SHP77 treated with DMSO at 0.1 percent for 48 hours (cell line): ENCODE data around the gene AKNA.
"Not testable (repeated sequence)": the region's sequence is repeated elsewhere in the genome, so short reads cannot be mapped to it uniquely, and the experiment has no call there.

Experiments
- DNase-seq: peaks from one replicate; lab custom pipeline; 2025; lab: John Stamatoyannopoulos, UW

Gene AKNA

DNA sequence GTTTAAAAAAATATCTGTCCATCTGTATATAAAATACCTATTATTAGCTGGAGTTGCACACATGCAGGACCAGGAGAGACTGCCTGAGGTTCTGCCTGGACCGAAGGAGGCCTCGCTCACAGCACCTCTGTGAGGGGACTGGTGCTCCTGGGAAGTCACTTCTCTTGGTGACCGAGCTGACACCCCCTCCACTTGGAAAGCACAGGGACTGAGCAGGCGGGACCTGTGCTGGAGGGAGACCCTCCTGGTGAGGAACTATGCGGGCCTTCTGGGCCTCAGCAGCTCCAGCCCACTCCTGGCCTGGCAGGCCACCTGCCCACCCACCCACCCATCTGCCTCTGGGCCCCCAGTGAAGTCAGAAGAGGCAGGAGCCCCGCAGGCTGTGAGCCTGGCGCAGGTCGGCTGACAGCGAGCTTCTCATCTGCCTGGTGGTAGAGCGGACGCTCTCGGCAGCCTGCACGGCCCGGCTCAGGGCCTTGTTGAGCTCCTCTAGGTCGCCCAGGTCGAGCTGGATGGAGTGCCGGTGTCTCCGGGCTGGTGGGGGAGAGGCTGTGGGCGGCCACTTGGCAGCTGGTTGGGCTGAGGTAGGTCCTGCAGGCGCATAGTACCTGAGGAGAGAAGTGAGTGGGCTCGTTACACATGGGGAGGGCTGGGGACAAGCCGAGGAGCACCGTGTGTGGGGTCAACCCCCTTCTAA, 50.9 kb downstream of the AKNA start:
- no peak for DNase-seq

GRCh38 chr9:114336157-114336556, 51.6 kb downstream of the AKNA start:
- no peak for DNase-seq

DNA sequence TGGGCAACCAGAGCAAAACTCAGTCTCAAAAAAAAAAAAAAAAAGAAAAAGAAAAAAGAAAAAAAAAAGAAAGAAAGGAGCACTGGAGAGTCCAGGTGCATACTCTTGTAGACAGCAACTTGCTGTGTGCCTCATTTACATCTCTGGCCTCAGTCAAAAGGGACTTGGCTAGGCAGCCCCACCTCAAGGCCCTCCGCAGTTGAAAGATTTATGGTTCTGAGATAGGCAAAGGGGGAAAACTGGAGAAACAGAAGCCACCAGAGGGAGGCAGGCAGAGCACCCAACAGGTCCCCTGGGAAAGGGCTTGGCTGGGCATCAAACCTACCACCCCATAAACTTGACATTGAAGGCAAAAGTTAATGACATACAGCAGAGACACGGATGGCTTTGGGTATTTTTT, 52.0 kb downstream of the AKNA start:
- no peak for DNase-seq

DNA sequence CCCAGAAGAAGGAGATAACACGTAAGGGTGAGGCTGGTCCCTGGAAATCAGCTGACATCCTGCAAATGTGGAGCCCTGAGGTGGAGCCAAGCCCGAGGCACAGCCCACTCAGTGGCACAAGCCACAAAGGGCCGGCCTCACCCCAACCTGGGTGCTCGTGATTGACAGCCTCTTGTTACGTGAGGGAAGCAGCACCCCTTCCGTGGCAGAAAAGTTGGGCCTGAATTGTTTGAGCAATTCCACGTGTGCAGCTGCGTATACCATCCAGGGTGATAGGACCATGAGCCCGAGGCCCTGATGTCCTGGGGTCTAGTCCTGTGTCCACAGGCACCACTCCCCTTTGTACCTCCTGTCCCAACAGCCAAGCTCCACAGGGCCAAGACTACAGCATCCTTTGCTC, 53.3 kb downstream of the AKNA start:
- no peak for DNase-seq

DNA sequence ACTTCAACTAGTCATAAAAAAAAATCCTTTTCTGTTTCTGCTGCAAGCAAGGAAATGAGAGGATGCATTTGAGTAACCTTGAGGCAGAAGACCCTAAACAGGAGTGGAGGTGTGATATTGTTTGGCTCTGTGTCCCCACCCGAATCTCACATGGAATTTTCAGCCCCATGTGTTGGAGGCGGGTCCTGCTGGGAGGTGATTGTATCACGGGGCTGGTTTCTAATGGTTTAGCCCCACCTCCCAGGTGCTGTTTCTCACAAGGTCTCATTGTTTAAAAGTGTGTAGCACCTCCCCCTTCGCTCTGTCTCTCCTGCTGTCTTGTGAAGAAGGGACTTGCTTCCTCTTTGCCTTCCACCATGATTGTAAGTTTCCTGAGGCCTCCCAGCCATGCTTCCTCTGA, 54.1 kb downstream of the AKNA start:
- not testable (repeated sequence) for DNase-seq

DNA sequence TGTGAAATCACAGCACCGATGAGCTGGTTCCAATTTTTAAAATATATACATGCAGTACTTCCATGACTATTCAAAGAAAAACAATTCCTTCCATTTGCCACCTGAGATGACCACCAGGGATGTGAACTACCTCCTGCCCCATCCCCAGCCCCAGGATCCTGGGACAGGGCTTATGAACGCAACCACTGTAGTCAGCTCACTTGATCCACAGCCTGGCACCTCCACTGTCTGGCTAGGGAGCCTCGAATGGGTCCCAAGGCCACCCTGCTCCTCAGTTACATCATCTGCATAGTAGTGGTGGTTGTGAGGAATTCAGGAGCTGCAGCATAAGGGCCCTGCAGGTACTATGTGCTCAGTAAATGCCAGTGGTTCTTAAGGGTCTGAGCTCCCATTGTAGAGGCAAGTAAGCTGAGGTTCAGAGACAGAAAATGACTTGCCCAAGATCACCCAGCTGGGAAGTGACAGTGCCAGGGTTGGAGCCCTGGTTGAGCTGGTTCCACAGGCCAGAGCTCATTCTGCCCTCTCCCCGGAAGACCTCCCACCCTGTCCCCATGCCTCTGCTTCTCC, 55.2 kb downstream of the AKNA start:
- not testable (repeated sequence) for DNase-seq

DNA sequence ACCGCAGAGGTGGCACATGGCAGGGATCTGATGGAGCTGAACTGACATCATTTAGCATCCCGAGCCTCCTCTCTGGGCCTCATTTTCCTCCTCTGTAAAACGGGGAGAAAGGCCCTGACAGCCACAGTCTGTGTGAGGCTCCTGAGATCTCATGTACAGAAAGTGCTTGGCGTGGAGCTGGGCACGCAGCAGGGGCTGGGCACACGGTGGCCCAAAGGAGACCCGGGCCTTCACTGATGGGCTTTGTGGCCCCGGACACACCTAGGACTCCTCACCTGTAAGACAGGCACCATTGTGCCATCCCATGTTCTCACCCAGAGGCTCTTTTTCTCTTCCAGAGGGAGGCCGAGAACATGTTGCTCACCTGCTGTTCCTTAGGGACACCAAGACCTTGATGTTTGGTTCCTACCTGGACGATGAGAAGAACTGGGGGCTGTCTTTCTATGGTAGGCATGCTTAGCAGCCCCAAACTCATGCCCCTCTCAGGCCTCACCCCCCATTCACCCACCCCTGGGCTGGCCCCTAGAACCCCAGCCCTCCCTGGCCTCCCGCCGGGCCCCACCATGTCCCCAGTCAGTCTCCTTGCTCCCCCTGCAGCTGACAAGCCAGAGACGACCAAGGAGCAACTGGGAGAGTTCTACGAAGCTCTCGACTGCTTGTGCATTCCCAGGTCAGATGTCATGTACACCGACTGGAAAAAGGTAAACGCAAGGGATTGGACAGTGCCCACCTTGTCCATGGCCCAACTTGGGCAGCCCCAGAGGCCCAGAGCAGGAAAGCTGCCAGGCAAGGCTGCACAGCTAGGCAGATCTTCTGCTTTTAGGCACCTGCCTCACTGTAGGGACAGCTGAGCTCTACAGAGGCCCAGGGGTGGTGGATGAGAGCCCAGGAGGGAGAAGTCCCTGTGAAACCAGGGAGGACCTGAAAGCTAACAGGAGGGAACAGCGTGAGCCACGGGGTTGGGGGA, 56.3 kb downstream of the AKNA start:
- DNase-seq = not testable (repeated sequence)

GRCh38 chr9:114330636-114331035, 57.1 kb downstream of the AKNA start:
- DNase-seq = no peak

GRCh38 chr9:114329625-114330022, 58.2 kb downstream of the AKNA start, which contains the start of gene ORM2:
Gene ORM2, plus strand, starts transcription at chr9:114329869. Its CDS starts 36 bp downstream, at chr9:114329905.
- not testable (repeated sequence) for DNase-seq

- DNase-seq = not testable (repeated sequence)
Observed at GRCh38 chr9:114328937-114329624, 58.7 kb downstream of the AKNA start.

- not testable (repeated sequence) for DNase-seq
Observed at GRCh38 chr9:114328357-114328820, 59.4 kb downstream of the AKNA start.

DNA sequence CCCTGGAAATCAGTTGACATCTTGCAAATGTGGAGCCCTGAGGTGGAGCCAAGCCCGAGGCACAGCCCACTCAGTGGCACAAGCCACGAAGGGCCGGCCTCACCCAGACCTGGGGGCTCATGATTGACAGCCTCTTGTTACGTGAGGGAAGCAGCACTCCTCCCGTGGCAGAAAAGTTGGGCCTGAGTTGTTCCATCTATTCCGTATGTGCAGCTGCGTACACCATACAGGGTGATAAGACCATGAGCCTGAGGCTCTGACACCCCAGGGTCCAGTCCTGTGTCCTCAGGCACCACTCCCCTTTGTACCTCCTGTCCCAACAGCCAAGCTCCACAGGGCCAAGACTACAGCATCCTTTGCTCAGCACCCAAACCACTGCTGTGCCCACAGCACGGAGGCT, 60.0 kb downstream of the AKNA start:
- DNase-seq = no peak

DNA sequence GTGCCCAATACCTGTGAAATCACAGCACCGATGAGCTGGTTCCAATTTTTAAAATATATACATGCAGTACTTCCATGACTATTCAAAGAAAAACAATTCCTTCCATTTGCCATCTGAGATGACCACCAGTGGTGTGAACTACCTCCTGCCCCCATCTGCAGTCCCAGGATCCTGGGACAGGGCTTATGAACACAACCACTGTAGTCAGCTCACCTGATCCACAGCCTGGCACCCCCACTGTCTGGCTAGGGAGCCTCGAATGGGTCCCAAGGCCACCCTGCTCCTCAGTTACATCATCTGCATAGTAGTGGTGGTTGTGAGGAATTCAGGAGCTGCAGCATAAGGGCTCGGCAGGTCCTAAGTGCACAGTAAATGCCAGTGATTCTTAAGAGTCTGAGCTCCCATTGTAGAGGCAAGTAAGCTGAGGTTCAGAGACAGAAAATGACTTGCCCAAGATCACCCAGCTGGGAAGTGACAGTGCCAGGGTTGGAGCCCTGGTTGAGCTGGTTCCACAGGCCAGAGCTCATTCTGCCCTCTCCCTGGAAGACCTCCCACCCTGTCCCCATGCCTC, 62.0 kb downstream of the AKNA start:
- not testable (repeated sequence) for DNase-seq

DNA sequence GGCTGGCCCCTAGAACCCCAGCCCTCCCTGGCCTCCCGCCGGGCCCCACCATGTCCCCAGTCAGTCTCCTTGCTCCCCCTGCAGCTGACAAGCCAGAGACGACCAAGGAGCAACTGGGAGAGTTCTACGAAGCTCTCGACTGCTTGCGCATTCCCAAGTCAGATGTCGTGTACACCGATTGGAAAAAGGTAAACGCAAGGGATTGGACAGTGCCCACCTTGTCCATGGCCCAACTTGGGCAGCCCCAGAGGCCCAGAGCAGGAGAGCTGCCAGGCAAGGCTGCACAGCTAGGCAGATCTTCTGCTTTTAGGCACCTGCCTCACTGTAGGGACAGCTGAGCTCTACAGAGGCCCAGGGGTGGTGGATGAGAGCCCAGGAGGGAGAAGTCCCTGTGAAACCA, 62.8 kb downstream of the AKNA start:
- not testable (repeated sequence) for DNase-seq

DNA sequence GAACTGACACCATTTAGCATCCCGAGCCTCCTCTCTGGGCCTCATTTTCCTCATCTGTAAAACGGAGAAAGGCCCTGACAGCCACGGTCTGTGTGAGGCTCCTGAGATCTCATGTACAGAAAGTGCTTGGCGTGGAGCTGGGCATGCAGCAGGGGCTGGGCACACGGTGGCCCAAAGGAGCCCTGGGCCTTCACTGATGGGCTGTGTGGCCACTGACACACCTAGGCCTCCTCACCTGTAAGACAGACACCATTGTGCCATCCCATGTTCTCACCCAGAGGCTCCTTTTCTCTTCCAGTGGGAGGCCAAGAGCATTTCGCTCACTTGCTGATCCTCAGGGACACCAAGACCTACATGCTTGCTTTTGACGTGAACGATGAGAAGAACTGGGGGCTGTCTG, 63.3 kb downstream of the AKNA start:
- no peak for DNase-seq

DNA sequence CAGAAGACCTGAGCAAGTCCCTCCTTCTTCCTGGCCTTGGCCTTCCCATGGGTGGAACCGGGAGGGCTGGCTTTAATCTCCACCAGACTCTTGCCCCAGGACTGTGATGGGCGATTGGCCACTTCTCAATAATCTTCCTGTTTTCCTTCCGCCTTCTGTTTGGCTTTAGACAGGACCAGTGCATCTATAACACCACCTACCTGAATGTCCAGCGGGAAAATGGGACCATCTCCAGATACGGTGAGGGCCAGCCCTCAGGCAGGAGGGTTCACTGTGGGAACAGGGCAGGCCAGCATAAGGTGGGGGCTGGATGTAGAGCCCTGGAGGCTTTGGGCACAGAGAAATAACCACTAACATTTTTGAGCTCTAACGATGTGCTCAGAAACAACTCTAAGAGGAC, 63.9 kb downstream of the AKNA start:
- DNase-seq = not testable (repeated sequence)

DNA sequence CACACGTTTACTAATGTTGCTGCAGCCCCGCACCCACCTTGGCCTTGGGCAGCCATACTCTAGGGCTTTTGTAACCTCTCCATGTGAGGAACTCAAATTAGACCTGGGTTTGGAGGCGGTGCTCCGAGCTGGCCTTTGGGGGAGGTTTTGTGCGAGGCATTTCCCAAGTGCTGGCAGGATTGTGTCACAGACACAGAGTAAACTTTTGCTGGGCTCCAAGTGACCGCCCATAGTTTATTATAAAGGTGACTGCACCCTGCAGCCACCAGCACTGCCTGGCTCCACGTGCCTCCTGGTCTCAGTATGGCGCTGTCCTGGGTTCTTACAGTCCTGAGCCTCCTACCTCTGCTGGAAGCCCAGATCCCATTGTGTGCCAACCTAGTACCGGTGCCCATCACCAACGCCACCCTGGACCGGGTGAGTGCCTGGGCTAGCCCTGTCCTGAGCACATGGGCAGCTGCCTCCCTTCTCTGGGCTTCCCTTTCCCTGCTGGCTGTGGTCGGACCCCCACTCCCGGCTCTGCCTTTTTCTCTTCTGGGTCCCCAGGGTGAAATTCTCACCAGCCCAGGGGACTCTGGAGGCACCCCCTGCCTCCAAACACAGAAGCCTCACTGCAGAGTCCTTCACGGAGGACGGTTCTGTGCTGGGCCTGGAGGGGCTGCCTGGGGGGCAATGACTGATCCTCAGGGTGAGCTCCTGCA, 64.8 kb downstream of the AKNA start, which contains the start of gene ORM1:
ORM1 (plus strand) TSS at position 268 of the 701 bp plus-strand sequence; CDS start at position 304, 36 bp downstream.
- not testable (repeated sequence) for DNase-seq

- not testable (repeated sequence) for DNase-seq
Observed at GRCh38 chr9:114322160-114322818, 65.5 kb downstream of the AKNA start.

GRCh38 chr9:114321759-114322158, 66.0 kb downstream of the AKNA start:
- no peak for DNase-seq

GRCh38 chr9:114320710-114321109, 67.1 kb downstream of the AKNA start:
- not testable (repeated sequence) for DNase-seq
